Stimulated activated CD4-positive, alpha-beta T cell treated with anti-CD3 and anti-CD28 coated beads, TNF-alpha, amount 100 ng/mL, for 1 hour (primary cell): ENCODE results near the gene PLCB1.

Experiments
- DNase-seq, 3 donors: peaks; one replicate each; pipeline ENCODE4 v3.0.0-alpha.2; 2020; ENCODE audit warnings: low read depth in 3 of 3, low spot score in 1 of 3

PLCB1 gene

DNA sequence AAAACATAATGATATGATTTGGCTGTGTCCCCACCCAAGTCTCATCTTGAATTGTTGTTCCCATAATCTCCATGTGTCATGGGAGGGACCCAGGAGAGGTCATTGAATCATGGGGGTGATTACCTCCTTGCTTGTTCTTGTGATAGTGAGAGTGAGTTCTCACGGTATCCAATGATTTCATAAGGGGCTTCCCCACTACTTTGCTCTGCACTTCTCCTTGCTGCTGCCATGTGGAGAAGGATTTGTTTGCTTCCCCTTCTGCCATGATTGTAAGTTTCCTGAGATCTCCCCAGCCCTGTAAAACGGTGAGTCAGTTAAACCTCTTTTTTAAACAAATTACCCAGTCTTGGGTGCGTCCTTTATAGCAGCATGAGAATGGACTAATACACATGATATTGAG lies 780.0 kb downstream of the PLCB1 start:
- DNase-seq: no peak

GRCh38 chr20:8912731-8913130 lies 780.7 kb downstream of the PLCB1 start:
- DNase-seq: no peak

DNA sequence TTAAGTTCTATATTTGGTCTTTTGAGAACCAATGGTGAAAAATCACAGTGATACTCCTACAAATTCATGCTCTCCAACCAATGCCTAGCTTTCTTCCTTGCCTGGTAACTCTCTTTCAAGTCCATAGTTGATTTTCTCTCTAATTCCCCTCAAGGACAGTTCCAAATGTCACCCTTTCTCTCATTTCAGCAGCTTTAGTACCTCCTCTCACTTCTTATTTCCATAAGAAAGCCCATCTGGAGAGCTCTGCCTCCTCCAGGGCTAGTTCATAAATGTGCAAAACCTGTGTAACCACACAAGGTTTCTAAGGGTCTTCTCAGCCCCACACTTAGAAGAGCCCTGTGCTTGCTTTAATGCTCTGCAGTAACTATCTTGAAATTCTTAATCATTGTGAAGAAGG lies 781.4 kb downstream of the PLCB1 start:
- DNase-seq: no peak

DNA sequence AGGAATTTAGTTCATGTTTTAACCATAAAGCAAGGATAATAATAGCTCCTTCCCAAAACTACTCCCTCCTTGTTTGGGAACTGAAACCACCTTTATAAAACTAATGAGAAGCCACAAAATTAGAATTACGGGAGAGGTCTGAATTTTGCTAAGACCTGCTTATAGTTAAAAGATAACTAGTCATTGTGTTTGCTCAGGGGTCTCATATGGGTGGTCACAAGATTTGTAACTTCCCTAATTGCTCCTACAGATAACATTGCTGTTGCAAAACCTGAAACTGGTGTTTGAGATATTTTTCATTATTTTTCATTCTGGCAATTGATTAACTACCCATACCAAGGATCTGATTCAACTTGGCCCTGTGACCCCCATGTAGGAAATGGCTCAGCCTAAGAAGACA lies 782.4 kb downstream of the PLCB1 start:
- no peak for DNase-seq

- DNase-seq: no peak
These were observed 785.0 kb downstream of the PLCB1 start for GRCh38 chr20:8917084-8917483.

- no peak for DNase-seq
These were observed 786.1 kb downstream of the PLCB1 start for GRCh38 chr20:8918145-8918544.

- no peak for DNase-seq
These were observed 792.5 kb downstream of the PLCB1 start for GRCh38 chr20:8924539-8924938.

- no peak for DNase-seq
These were observed 798.7 kb downstream of the PLCB1 start for GRCh38 chr20:8930726-8931125.

DNA sequence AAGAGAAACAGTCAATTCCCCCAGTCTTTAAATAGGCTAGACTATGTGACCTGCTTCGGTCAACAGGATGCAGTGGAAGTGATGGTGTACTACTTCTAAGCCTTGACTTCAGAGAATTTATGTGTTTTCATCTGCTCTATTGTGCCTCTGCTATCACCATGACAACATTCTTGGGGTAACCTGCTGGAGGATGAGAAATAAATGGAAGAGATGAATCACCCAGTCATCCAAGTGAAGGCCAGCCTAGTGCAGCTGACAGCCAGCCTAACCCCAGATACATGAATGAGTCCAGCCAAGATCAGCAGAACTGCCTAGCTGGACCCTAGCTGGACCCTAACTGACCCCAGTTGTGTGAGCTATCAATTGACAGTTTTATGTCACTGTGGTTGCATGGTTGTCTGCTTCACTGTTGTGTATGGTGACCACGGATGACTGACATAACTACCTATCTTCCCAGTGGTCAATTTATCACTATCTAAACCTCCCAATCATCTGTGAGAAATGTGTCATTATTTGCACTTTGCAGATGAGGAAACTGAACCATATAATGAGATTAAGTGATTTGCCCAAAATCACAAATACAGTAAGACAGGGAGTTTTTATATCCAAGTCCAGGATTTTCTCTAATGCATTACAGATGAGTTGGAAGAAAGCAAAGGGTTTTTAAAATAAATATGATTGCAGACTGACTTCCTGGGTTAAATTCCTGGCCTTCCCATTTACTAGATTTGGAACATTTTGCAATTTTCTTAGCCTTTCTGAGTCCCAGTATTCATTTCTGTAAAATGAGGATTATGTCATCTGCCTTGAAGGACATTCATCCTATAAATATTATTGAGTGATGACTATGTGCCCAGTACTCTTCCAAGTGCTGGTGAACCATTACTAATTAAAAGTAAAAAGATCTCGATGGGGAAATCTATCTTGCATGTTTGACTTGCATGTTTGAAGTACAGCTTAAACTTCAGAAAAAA lies 800.4 kb downstream of the PLCB1 start:
- DNase-seq: no peak

- DNase-seq: no peak
These were observed 801.3 kb downstream of the PLCB1 start for GRCh38 chr20:8933381-8933807.

GRCh38 chr20:8934362-8934761 lies 802.3 kb downstream of the PLCB1 start:
- no peak for DNase-seq
